HuH-7 (cell line): ENCODE results near the gene PLTP.
A peak's percentile ranks its signal among the peaks of the same experiment; 100 is the strongest.
"Not testable (repeated sequence)": the region's sequence is repeated elsewhere in the genome, so short reads cannot be mapped to it uniquely, and the experiment has no call there.

ENCODE experiments used
- DNase-seq: peaks from one replicate; pipeline ENCODE4 v3.0.0; 2011; ENCODE audit warnings: low spot score

The PLTP gene

GRCh38 chr20:45920462-45921336, 8.7 kb upstream of the PLTP start:
- DNase-seq = no peak

DNA sequence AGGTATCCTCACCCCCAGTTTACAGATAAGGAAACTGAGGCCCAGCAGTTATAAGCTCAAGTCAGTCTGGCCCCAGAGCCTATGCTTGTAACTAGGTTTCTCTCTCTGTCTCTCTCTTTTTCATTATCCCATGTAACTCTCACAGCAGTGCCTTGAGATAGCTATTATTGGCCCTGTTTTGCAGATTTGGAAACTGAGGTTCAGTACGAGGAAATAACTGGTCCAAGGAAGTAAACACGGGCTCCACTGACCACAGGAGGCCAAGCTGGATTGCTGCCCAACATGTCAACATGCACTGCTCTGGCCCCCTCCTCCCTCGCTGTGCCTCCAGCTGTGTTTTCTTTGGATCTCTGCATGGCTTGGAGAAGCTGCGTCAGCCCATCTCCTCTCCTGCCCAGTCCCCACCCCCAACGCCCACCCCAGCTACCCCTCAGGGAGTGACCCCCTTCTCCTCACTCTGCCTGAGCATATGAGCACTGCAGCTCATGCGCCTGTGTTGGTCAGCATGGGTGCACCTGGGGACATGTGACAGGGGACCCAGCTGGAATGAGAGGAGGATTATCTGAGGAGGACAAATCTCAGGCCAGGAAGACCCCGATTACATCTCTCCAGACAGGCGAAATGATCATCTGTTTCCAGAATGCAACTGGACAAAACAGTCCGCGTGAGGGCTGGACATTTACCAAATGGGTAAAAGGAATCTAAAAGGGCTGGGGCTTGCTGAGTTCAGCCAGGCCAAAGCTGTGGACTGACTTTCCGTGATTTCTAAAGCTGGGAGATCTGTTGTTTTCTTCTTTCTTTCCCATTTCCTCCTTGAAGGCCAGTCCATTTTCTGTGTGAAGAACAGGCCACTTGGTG, 7.8 kb upstream of the PLTP start:
- DNase-seq = no peak

GRCh38 chr20:45918779-45919537, 7.0 kb upstream of the PLTP start:
- no peak for DNase-seq

DNA sequence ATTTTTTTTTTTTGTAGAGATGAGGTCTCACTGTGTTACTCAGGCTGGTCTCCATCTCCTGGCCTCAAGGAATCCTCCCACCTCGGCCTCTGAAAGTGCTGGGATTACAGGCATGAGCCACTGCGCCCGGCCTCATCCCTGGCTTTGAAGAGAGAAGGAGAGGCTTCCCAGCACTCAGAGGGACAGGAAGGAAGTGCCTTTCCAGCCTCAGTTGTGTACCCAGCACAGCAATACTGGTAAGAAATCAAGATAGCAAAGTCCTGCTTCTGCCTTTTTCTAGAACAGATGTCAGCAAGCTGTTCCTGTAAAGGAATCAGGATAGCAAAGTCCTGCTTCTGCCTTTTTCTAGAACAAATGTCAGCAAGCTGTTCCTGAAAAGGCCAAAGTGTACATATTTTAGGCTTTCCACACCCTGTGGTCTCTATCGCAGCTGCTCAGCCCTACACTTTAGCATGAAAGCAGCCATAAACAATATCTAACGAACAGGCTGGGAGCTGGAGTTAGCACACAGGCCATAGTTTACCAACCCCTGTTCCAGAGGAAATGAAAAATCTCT, 6.3 kb upstream of the PLTP start:
- DNase-seq = no peak

DNA sequence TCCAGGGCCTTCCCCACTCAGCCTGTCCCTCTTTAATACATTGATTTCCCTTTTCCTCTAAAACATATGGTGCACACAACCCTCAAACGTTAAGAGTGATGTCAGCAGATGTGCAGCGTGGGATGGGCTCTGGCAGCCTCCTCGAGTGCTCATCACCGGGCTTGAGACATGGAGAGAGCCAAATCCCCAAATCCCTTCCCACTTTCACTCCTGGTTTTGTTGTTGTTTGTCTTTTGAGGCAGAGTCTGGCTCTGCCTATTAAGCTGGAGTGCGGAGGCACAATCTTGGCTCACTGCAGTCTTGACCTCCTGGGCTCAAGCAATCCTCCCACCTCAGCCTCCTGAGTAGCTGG, 5.8 kb upstream of the PLTP start:
- no peak for DNase-seq

- no peak for DNase-seq
Measured at GRCh38 chr20:45913116-45913515, 1.2 kb upstream of the PLTP start.

DNA sequence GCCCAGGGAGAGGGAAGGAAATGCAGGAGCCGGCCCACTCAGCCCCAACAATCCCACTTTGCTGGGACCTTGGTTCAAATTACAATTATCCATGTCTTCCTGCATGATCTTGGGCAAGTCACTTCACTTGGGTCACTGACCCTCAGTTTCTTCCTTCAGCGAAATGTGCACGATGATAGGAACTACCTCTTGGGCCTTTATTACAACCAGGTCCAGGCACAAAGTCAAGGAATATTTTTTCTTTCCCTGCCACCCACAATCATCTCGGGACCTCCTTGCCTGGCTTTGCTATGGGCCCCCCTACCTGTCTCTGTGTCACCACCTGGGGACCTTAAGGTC, 358 bp upstream of the PLTP start:
- DNase-seq = no peak

DNA sequence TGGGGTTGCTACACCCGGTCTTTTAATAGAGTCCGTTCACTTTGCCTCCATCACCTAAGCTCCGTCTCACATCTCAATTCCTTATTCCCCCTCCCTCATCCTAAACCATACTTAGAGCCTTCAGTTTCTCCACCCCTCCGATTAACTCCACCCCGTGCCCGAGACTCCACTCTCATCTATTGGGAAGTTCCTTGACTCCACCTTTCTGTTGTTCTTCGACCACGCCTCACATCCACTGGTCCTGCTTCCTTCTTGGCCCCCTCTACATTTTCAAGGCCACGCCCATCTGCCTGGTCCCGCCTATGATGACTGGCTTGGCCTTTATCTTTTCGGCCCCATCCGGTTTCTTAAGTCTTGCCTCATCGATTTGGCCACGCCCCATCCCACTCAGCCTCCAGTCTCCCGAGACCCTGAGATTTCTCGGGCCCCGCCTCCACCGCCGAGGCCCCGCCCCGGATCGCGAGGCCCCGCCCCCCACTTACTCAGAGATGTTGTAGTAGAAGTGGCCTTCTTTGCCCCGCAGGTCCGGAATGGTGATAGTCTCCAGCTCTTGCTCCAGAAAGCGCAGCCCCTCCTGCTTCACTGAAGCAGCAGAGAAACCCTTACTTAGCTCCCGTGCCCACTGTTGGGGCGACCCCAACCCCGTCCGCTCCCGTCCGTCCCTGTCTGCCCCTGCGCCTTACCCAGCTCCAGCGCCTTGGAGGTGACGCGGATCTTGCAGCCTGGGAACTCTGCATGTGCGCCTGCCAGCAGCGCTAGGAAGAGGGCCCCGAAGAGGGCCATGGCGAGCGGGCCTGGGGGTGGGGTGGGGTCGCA, 1.1 kb downstream of the PLTP start:
- DNase-seq = peak; percentile 93

GRCh38 chr20:45909817-45910669, 1.9 kb downstream of the PLTP start:
- no peak for DNase-seq

DNA sequence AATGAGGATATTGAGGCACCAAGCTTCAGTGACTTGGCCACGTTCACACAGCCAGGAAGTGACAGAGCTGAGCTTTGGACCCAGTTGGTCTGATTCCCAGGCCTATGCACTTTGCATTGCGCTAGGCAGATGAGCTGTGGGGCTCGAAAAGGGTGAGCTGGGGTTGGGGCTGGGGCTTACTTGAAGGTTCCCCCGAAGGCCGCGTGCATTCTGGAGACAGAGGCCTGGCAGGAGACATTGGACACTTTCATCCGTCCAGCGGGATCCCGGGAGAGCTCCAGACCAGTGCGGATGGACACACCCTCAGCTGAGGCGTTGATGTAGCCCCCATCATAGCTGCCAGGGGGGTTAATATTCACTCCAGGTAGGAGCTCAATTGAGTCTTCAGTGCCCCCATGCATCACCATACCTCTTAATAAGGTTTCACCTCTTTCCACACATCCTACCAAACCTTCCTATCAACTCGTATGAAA, 2.6 kb downstream of the PLTP start:
- DNase-seq = no peak

DNA sequence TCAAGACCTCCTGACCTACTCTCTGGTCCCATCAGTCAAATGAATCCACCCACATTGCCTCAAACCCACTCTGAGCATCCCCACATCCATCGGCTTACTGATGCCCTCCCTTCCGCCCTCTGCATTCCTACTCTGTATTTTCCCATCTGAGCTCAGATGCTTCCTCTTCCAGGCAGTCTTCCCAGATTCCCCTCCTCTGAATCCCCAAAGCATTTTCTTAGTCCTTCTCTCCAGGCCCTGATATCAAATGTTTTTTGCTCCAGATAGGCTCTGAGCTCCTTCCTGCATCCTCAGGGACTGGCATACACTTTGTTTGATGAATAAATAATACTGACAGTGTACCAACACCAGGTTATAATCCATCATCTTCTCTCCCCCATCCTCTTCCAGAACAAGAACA, 3.9 kb downstream of the PLTP start:
- DNase-seq = no peak

DNA sequence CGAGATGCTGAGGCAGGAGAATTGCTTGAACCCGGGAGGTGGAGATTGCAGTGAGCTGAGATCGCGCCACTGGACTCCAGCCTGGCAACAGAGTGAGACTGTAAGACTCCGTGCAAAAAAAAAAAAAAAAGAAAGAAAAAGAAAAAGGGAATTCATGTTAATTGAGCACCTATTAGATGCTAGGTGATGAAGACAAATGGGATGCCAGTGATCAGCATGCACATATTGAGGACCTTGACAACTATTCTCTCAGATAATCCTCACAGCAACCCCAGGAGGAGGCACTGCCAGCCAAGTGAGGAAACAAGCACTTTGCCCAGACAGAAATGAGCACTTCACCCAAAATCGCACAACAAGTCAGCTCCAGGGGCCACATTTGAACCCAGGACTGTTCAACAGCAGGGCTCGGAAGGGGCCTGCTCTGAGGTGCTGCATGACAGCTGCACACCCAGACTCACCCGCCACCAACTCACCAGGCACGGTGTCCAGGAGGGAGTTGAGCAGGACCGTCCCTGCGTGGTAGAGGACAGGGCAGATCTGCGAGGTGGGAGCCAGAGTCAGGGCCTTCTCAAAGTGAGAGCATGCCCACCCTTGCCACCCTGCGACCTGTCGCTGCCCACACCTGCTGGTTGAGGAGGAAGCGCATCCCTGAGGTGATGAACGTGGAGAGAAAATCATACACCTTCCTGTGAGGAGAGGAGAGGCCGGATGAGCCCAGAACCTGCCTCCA, 4.6 kb downstream of the PLTP start:
- DNase-seq = no peak

- DNase-seq = no peak
Measured at GRCh38 chr20:45905505-45906079, 6.4 kb downstream of the PLTP start.

DNA sequence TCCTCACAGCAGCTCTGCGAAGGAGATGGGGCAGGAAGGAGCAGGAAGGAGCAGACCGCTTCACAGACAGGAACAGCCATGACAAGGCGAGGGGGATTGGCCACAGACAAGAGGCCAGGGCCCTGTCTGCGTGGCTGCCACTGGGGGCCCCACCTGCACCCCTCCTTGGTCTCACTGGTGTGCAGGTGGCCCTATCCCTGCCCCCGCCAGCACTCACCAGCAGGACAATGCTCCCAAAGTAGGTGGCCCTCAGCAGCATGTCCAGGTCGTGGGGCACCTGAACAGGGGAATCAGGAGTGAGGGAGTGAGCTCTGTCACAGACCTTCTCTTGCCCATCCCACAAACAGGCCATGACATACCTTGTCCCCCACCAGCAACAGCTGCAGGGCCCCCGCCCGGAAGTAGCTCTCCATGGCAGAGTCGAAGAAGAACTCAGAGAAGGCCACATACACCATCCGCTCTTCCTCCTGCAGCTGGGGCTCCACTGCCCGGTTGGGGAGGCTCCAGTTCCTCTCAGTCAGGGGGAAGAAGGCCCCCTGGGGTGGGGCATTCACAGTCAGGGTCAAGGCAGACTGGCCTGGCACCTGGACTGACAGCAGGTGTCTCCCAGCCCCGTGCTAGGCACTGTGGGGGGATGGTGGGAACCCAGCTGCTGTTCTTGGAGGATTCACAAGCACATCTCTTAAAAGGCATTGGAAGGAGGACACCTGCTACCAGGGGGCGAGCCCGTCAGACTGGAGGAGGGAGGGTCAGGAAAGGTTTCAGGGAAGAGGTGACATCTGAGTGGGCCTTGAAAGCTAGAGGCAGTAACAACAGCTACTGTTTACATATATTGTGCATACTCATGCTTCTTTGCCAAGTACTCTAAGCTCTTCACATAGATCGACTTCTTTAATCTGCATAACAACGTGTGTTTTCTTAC, 7.1 kb downstream of the PLTP start:
- DNase-seq = no peak

DNA sequence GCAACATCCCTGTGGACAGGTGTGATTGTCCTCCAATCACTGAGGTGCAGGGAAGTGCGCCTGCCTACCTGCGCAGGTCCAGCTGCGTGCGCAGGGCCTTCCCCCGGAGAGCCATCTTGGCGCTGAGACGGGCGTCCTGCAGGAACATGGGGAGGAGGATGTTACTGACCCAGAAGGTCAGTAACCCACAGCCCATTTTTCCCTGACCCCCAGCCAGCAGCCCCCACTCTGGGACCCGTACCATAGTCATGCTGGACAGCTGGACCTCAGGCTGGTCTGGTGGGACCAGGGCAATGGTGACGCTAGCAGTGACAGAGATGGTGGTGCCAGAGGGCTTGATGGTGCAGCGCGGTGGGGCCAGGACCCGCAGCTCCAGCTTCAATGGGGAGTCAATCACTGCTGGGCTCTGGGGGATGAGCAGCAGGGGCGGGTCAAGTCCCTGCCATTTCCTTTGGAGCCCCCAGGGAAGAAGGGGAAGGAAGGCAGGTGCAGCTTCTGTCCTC, 9.7 kb downstream of the PLTP start:
- DNase-seq = no peak

- DNase-seq = not testable (repeated sequence)
Measured at GRCh38 chr20:45901332-45901731, 10.6 kb downstream of the PLTP start.

GRCh38 chr20:45899046-45899835, 12.7 kb downstream of the PLTP start:
- no peak for DNase-seq
